Measurements from ENCODE around the gene CLASP2.
A peak's percentile ranks its signal among the peaks of the same experiment; 100 is the strongest.
"Not testable (repeated sequence)": the region's sequence is repeated elsewhere in the genome, so short reads cannot be mapped to it uniquely, and the experiment has no call there.

The CLASP2 gene

DNA sequence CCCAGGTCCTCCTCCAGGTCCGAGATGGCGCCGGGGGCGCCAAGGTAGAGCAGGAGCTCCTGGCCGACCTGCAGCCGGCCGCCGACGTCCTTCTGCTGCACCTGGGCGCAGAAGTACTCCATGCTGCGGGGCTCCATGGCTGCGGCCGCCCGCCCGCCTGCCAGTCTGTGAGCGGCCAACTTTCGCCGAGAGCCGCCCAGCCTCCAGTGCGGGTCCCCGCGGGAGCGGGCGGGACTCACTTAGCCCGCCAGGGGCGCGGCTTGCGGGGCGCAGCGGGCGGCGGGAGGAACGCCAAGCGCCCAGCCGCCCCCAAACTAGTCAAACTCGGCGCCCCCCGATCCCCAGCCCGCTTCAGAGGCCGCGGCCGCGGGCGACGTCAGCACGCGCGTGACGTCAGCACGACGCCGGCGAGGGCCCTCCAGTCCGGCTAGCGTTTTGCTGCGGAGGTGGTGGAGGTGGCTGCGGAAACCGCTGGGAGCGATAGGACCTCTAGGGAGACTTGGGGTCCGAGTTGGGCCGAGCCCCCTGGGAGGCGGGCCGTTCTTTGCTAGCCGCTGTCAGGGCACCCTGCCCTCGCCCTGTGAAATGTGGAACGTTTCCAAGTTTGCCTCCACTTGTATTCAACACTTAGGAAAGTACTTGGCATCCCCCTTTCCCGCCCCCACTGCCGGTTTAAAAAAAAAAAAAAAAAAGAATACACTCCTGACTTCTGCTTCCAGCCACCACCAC lies at the start of gene CLASP2:
Gene CLASP2 (minus strand): TSS at position 389 of the 729 bp plus-strand sequence. CDS start 252 bp downstream, at position 137.
- peak; percentile 73 for DNase-seq

GRCh38 chr3:33758864-33759263 lies 40.8 kb upstream of the CLASP2 start:
- DNase-seq = no peak

DNA sequence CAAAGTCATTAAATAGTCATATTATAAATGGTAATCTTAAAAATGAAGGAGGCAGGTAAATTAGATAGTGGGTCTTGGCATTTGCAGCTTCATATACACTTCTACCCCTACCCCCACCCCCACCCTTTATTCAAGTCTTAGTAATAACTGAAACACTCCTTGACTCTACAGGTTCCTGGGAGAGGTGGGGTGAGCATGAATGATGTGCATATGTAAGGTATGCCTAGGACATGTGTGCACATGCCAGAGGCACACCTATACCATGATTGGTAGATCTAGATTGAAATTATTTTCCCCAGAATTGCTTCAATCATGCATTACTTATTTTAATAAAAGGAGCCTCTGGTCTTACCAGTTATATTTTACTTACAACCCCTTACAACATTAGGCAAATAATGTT lies 40.2 kb upstream of the CLASP2 start:
- DNase-seq = no peak

- DNase-seq = not testable (repeated sequence)
Observed at GRCh38 chr3:33754391-33754790, 36.3 kb upstream of the CLASP2 start.

DNA sequence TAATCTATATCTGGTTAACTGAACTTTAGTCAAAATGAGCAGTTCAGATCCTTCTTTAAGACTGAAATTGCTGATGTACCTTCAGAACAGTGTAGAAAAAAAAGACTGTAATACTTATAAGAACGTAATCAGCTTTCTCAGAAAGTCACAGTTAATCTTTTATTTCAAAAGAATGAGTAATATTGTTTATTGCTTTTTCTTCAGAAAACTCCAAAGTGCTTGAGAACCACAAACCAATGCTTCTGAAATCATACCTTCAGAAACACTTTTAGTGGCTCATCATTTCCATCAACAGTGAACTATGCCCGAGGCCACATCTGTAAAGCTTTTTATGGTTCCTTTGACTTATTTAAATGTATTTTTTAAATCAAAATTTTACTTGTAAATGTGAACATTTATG lies 33.3 kb upstream of the CLASP2 start:
- DNase-seq = no peak

DNA sequence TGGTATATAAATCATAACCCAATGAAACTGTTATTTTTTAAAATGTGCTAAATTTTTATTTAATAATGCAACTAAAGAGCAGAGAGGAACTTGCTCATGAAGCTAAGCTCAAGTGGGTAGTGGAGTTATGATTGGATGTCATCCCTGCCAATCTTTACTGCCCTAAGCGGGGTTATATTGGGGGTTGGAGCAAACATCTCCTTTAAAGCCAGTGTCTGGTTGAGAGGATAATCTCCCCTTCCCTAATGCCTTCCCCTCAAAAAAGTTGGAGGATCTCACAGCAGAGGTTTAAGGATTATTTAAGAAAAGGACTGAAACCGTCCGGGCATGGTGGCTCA lies 32.1 kb upstream of the CLASP2 start:
- no peak for DNase-seq

- no peak for DNase-seq
Observed at GRCh38 chr3:33749546-33750210, 31.6 kb upstream of the CLASP2 start.

DNA sequence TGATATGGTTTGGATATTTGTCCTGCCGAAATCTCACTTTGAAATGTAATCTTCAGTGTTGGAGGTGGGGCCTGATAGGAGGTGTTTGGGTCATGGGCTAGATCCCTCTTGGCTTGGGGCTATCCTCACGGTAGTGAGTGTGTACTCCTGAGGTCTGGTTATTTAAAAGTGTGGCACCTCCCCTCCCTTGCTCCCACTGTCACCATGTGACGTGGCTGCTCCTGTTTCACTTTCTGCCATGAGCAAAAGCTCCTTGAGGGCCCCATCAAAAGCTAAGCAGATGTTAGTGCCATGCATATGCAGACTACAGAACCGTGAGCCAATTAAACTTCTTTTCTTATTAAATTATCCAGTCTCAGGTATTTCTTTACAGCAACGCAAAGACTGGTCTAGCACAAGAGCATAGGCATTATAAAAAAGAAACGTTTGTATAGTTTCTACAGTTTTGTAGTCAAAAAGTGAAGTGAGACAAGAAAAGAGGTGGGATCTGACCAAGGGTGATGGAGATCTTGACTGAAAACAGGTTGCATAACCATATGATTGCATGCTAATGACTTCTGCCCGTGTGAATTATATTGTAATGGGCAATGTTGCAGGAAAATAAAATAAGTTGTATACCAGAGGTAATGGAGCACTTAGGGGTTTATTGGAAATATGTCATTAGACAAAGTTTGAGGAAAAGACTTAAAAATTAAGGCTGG lies 28.5 kb upstream of the CLASP2 start:
- DNase-seq = no peak

DNA sequence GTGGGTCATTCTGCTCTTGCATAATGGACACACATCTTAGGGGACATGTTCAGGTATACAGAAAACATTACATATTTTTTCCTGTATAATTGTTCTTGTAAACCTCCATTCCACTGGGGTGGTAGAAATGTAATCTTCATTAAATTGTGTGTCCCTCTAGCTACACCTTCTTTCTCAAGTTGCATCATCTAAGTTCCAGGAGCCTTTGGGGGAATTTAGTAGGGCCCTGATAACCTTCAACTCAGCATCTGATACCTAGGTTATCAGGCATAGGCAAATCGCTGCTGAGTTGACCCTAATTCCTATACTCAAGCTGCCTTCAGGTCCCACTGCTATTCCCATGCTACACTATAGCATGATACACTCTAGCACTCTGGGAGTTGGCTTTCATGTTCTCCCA lies 19.1 kb upstream of the CLASP2 start:
- DNase-seq = no peak

GRCh38 chr3:33732394-33732793 lies 14.3 kb upstream of the CLASP2 start:
- no peak for DNase-seq

GRCh38 chr3:33729993-33730392 lies 11.9 kb upstream of the CLASP2 start:
- DNase-seq = no peak

DNA sequence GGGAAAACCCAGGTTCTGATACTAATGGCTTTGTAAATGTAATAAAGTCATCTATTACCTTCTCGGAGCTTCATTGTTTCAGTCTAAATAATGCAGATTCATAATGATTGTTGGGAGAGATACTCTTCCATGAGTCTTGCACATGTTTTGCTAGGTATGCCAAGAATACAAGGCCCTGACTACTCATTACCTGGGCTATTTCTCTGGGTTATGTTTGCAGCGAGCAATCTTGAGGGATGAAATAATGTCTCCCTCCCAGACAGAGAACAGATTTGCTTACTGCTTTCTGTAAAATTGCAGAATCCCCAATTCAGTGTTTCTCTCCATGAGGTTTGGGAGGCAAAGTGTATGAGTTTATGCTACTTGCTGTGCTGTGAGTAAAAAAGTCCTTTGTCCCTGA lies 6.2 kb upstream of the CLASP2 start:
- no peak for DNase-seq

DNA sequence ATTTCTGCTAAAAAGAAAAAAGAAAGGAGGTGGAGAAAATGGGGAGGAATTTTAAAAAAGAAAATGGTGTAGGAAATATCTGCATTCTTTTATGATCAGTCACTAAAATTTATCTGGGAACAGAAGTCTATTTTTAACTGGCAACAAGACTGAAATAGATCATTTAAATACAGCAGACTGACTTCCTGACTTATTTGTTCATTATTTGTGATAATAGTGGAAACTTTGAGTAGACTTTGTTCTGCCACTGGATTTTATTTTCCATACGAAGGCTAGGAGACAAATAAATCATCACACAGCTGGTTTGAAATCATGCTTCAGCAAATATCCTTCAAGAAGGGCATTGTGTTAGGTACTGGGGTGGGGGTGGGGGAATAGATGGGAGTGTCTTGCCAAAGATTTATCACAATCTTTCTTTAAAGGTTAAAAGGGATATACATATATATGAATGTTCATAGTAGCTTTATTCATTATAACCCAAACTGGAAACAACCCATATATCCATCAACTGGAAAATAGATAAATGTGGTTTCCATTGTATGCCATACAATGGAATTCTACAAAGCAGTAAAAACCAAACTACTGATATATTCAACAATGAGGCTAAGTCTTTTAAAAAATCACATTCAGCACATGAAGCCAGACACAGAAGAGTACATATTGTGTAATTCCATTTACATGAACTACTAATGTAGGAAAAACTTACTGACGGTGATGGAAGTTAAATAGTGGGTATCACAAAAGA lies 4.7 kb upstream of the CLASP2 start:
- no peak for DNase-seq

DNA sequence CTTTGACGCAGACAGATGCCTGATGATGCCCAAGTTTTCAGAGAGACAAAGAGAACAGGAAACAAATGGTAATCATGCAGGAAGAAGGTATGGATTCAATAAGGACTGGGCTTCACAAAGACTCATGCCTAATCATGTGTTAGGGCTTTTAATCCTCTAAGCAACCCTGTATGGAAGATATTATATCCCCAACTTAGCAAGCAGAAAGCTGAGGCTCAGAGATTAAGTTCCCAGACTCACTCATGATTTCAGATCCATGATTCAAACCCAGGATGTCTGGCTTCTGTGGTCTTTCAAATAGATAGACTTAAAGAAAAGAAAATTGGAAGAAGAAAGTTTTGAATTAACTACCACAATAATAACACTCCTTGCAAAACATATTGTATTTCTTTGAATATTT lies 4.1 kb upstream of the CLASP2 start:
- DNase-seq = no peak

DNA sequence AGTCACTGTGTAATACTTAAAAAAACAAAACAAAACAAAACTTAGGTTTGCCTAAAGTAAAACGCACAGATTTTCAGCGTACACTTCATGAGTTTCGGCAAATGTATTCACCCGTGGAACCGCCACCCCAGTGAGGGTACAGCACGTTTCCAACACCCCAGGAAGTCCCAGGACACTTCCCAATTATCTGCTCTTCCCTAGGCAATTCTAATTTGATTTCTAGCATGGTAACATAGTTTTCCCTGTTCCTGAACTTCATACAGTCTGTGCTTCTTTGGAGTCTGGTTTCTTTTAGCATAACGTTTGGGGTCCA lies 497 bp upstream of the CLASP2 start:
- DNase-seq = no peak

DNA sequence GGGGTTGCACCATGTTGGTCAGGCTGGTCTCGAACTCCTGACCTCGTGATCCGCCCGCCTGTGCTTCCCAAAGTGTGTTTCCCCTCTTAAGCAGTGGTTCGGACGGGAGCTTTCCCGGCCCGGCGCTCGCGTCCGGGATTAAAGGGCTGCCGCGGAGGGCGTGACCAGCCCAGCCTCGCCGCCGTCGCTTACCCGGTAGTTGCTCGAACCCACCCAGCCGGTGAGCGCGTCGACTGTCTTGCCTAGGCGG lies 513 bp downstream of the CLASP2 start:
- no peak for DNase-seq

GRCh38 chr3:33716227-33716626 lies 1.8 kb downstream of the CLASP2 start:
- no peak for DNase-seq

- no peak for DNase-seq
Observed at GRCh38 chr3:33711100-33711499, 7.0 kb downstream of the CLASP2 start.

GRCh38 chr3:33706056-33706455 lies 12.0 kb downstream of the CLASP2 start:
- no peak for DNase-seq

GRCh38 chr3:33704891-33705290 lies 13.2 kb downstream of the CLASP2 start:
- DNase-seq = no peak

DNA sequence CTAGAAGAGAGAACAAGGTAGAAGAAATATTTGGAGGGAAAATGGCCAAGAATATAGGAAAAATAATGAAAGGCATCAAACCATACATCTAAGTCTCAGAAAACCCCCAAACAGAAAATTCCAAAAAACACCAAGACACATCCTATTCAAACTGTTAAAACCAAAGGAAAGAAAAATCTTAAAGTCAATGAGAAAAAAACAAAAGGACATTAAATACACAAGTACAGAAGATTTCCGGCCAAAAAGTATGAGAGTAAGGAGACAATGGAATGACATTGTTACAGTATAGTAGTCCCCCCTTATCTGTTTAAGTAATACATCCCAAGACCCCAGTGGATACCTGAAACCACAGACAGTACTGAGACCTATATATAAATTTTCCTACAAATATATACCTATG lies 18.8 kb downstream of the CLASP2 start:
- DNase-seq = no peak

DNA sequence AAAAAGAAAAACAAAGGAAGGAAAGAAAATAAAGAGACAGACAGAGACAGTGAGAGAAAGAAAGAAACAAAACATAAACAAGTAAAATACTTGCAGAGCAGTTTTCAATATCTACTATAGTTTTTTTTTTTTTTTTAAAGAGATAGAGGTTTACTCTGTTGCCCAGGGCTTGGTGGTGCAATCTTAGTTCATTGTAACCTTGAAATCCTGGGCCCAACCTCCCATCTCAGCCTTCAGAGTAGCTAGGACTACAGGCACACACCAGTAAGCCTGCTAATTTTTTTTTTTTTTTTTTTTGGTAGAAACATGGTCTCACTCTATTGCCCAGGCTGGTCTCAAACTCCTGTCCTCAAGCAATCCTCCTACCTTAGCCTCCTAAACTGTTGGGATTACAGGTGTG lies 23.1 kb downstream of the CLASP2 start:
- DNase-seq = no peak

GRCh38 chr3:33690341-33690740 lies 27.7 kb downstream of the CLASP2 start:
- DNase-seq = no peak

DNA sequence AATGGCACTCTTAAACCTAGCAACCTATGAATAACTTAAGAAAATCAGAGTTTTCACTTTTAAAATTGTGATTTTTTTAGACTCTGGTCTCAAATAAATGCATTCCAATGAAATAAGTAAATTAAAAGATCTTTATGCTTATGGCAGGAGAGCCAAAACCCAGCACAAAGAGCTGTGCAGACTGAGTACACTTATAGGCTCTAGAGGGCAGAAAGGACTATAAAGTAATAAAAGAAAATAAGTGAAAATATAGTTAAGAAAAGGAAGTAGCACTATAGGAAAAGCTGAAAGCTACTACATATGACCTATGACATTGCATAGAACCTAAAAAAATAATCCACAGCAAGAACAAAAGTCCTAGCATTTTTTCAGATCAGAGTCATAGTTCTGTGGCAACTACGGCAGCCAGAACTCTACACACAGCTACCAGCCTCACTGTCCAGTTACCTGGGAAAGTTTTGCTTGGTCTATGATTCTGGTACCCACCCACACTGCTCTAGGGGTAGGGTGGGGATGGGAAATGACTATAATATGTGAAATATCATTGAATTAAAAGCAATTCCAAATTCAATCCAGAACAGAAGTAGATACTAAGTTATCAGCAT lies 30.5 kb downstream of the CLASP2 start:
- no peak for DNase-seq

All from activated effector memory CD4-positive, alpha-beta T cell treated with Interleukin-2 at 50 U/mL for 16 hours (primary cell).